Measurements from ENCODE around the gene HAUS3.

The HAUS3 gene

GRCh38 chr4:2286904-2287593, 45.1 kb upstream of the HAUS3 start:
- DNase-seq (ENCODE audit: low read depth in 1 of 2, low spot score in 1 of 2): no peak
- Histone ChIP-seq H3K4me3 (replicated peaks; ENCODE audit: insufficient read depth, low read length) (no peak overlapping the region), H3K27ac (replicated peaks) (no peak overlapping the region), H3K27me3 (ENCODE audit: insufficient read depth, poor library complexity, severe bottlenecking) (no peaks in the 10 kb centered on the region)
- no peak for TF ChIP-seq POLR2AphosphoS5 (IDR thresholded peaks at IDR 0.05; ENCODE audit: low read depth)
- TF ChIP-seq SPI1 (IDR thresholded peaks at IDR 0.05; ENCODE audit: borderline replicate concordance, low read depth): no peak
- TF ChIP-seq GABPA (IDR thresholded peaks at IDR 0.05; ENCODE audit: low read depth): no peak
- TF ChIP-seq REST (IDR thresholded peaks at IDR 0.05; ENCODE audit: insufficient replicate concordance, low read depth): no peak
- no peak for TF ChIP-seq CTCF (IDR thresholded peaks at IDR 0.05; ENCODE audit: insufficient read depth, low read length)

GRCh38 chr4:2285613-2286381, 43.9 kb upstream of the HAUS3 start:
- Histone ChIP-seq H3K27me3 (ENCODE audit: insufficient read depth, poor library complexity, severe bottlenecking) (no peaks in the 10 kb centered on the region), H3K4me3 (replicated peaks; ENCODE audit: insufficient read depth, low read length) (no peak overlapping the region), H3K27ac (replicated peaks) (no peak overlapping the region)
- TF ChIP-seq REST (IDR thresholded peaks at IDR 0.05; ENCODE audit: insufficient replicate concordance, low read depth) (no peak), SPI1 (IDR thresholded peaks at IDR 0.05; ENCODE audit: borderline replicate concordance, low read depth) (no peak), GABPA (IDR thresholded peaks at IDR 0.05; ENCODE audit: low read depth) (no peak), CTCF (IDR thresholded peaks at IDR 0.05; ENCODE audit: insufficient read depth, low read length) (no peak), POLR2AphosphoS5 (IDR thresholded peaks at IDR 0.05; ENCODE audit: low read depth) (no peak)
- no peak for DNase-seq (ENCODE audit: low read depth in 1 of 2, low spot score in 1 of 2)

GRCh38 chr4:2284934-2285612, 43.2 kb upstream of the HAUS3 start:
- TF ChIP-seq SPI1 (IDR thresholded peaks at IDR 0.05; ENCODE audit: borderline replicate concordance, low read depth) (no peak), GABPA (IDR thresholded peaks at IDR 0.05; ENCODE audit: low read depth) (no peak), CTCF (IDR thresholded peaks at IDR 0.05; ENCODE audit: insufficient read depth, low read length) (no peak), REST (IDR thresholded peaks at IDR 0.05; ENCODE audit: insufficient replicate concordance, low read depth) (no peak), POLR2AphosphoS5 (IDR thresholded peaks at IDR 0.05; ENCODE audit: low read depth) (no peak)
- Histone ChIP-seq H3K4me3 (replicated peaks; ENCODE audit: insufficient read depth, low read length) (no peak overlapping the region), H3K27ac (replicated peaks) (no peak overlapping the region), H3K27me3 (ENCODE audit: insufficient read depth, poor library complexity, severe bottlenecking) (no peaks in the 10 kb centered on the region)
- DNase-seq (ENCODE audit: low read depth in 1 of 2, low spot score in 1 of 2): no peak
